IMR-90 (cell line): ENCODE results near the gene AKIRIN1. TPM values are rescaled to one million over a fixed set of nuclear protein-coding genes. Genes with fewer than 3 reads are reported as not detected.

Experiments
- ATAC-seq: fragments of 200-7000 bp; cut with Tn5 transposase; 2 replicates; pipeline ENCODE4 v1.9.1; 2020; ENCODE audit warnings: low read depth, mild to moderate bottlenecking, moderate library complexity
- BruUV-seq: library from RNA; stranded (reverse); fragments of 400-500 nt; replicated peaks from 2 replicates; lab custom pipeline; 2021; lab: Mats Ljungman, UMichigan
- CTCF ChIA-PET: fragments of 300-600 bp; formaldehyde crosslinking; extraction: SDS; loops from one replicate; lab custom pipeline; 2021; ENCODE audit warnings: antibody characterized with exemption; lab: Yijun Ruan, JAX
- POLR2A ChIA-PET: fragments of 300-600 bp; sonication (Branson Sonifier 250); formaldehyde crosslinking; loops from one replicate; lab custom pipeline; 2022; ENCODE audit warnings: antibody characterized with exemption; ENCODE audit not compliant: unreplicated experiment; lab: Charles Lee
- DNase-seq: peaks from one replicate; pipeline ENCODE4 v3.0.0; 2013
- H2AFZ ChIP-seq: replicated peaks from 2 replicates; pipeline ENCODE3; 2013; ENCODE audit warnings: low read length, mild to moderate bottlenecking; ENCODE audit not compliant: poor library complexity
- H2AK5ac ChIP-seq: 2 replicates; pipeline ENCODE4 v1.6.1; 2013; ENCODE audit warnings: low read depth, low read length, inconsistent platforms
- H2AK9ac ChIP-seq: replicated peaks from 2 replicates; pipeline ENCODE3; 2013; ENCODE audit warnings: mild to moderate bottlenecking, low read depth, low read length, moderate library complexity; ENCODE audit not compliant: poor library complexity
- H2BK120ac ChIP-seq: 2 replicates; pipeline ENCODE4 v1.6.1; 2013; ENCODE audit warnings: low read depth, low read length, inconsistent platforms
- H2BK15ac ChIP-seq: 3 replicates; pipeline ENCODE4 v1.6.1; 2013; ENCODE audit warnings: low read depth, low read length, inconsistent platforms
- H2BK20ac ChIP-seq: 2 replicates; pipeline ENCODE4 v1.6.1; 2013; ENCODE audit warnings: low read depth, mild to moderate bottlenecking, inconsistent platforms, low read length, moderate library complexity
- H2BK5ac ChIP-seq: 2 replicates; pipeline ENCODE4 v1.6.1; 2013; ENCODE audit warnings: mild to moderate bottlenecking, low read depth, low read length, inconsistent platforms; ENCODE audit not compliant: poor library complexity, severe bottlenecking
- H3K14ac ChIP-seq: replicated peaks from 2 replicates; pipeline ENCODE4 v1.6.1; 2013; ENCODE audit warnings: low read depth, low read length, inconsistent platforms
- H3K18ac ChIP-seq: 2 replicates; pipeline ENCODE4 v1.6.1; 2013; ENCODE audit warnings: low read depth, low read length, control low read depth
- H3K23ac ChIP-seq: 2 replicates; pipeline ENCODE4 v1.6.1; 2013; ENCODE audit warnings: low read depth, low read length, inconsistent platforms
- H3K27ac ChIP-seq: 2 replicates; pipeline ENCODE4 v1.5.1; 2013; ENCODE audit warnings: mild to moderate bottlenecking, control low read depth, low read length; ENCODE audit not compliant: insufficient read depth
- H3K27me3 ChIP-seq: 2 replicates; pipeline ENCODE4 v1.6.1; 2013; ENCODE audit warnings: low read length; ENCODE audit not compliant: control insufficient read depth, insufficient read depth
- H3K36me3 ChIP-seq: 2 replicates; pipeline ENCODE4 v1.6.1; 2013; ENCODE audit warnings: low read length, mixed read lengths; ENCODE audit not compliant: control insufficient read depth, insufficient read depth
- H3K4ac ChIP-seq: 2 replicates; pipeline ENCODE4 v1.6.1; 2013; ENCODE audit warnings: low read depth, low read length, inconsistent platforms
- H3K4me1 ChIP-seq: 2 replicates; pipeline ENCODE4 v1.6.1; 2013; ENCODE audit warnings: low read length, mixed read lengths; ENCODE audit not compliant: control insufficient read depth, insufficient read depth
- H3K4me2 ChIP-seq: 2 replicates; pipeline ENCODE4 v1.6.1; 2013; ENCODE audit warnings: low read depth, mild to moderate bottlenecking, control low read depth, low read length, moderate library complexity
- H3K4me3 ChIP-seq: 2 replicates; pipeline ENCODE4 v1.5.1; 2013; ENCODE audit warnings: low read depth, mild to moderate bottlenecking, control low read depth, low read length, moderate library complexity; ENCODE audit not compliant: insufficient read depth
- H3K56ac ChIP-seq: 2 replicates; pipeline ENCODE4 v1.6.1; 2013; ENCODE audit warnings: low read length, inconsistent platforms; ENCODE audit not compliant: insufficient read depth; ENCODE audit errors: extremely low read depth
- H3K79me1 ChIP-seq, 2 experiments: 2 replicates each; pipeline ENCODE4 v1.6.1; 2013; ENCODE audit warnings: low read length in 2 of 2, inconsistent platforms in 1 of 2, low read depth in 1 of 2
- H3K9ac ChIP-seq: 2 replicates; pipeline ENCODE4 v1.6.1; 2013; ENCODE audit warnings: low read depth, low read length, control low read depth
- H3K9me1 ChIP-seq: 2 replicates; pipeline ENCODE4 v1.6.1; 2013; ENCODE audit warnings: low read length, inconsistent platforms; ENCODE audit not compliant: insufficient read depth
- H3K9me3 ChIP-seq: 2 replicates; pipeline ENCODE4 v1.6.1; 2013; ENCODE audit warnings: low read length; ENCODE audit not compliant: control insufficient read depth, insufficient read depth
- H4K20me1 ChIP-seq: 2 replicates; pipeline ENCODE4 v1.6.1; 2013; ENCODE audit warnings: low read length, inconsistent platforms; ENCODE audit not compliant: insufficient read depth
- H4K5ac ChIP-seq: 2 replicates; pipeline ENCODE4 v1.6.1; 2013; ENCODE audit warnings: mild to moderate bottlenecking, low read depth, low read length, control low read depth
- H4K8ac ChIP-seq, 2 experiments: 2 replicates each; pipeline ENCODE4 v1.6.1; 2013; ENCODE audit warnings: low read depth in 2 of 2, low read length in 2 of 2, control low read depth in 1 of 2, inconsistent platforms in 1 of 2
- H4K91ac ChIP-seq: 2 replicates; pipeline ENCODE4 v1.6.1; 2013; ENCODE audit warnings: low read depth, low read length, inconsistent platforms; ENCODE audit not compliant: insufficient read depth
- BHLHE40 ChIP-seq: fragments of 150-350 bp; IDR thresholded peaks from 2 replicates; pipeline ENCODE4 v1.6.1; 2016; ENCODE audit warnings: mild to moderate bottlenecking, low read depth, low read length
- CEBPB ChIP-seq: IDR thresholded peaks from 2 replicates; pipeline ENCODE4 v1.6.1; 2012; ENCODE audit warnings: low read depth, low read length, improper control_type of control experiment
- CHD1 ChIP-seq: IDR thresholded peaks from 2 replicates; pipeline ENCODE4 v1.6.1; 2012; ENCODE audit warnings: low read depth, low read length, improper control_type of control experiment
- CTCF ChIP-seq: conservative IDR thresholded peaks from 2 replicates; pipeline ENCODE4 v1.5.1; 2012; ENCODE audit warnings: mild to moderate bottlenecking, low read depth, low read length, improper control_type of control experiment
- FOS ChIP-seq: fragments of 150-350 bp; IDR thresholded peaks from 2 replicates; pipeline ENCODE4 v1.6.1; 2016; ENCODE audit warnings: low read depth, low read length
- MAFK ChIP-seq: IDR thresholded peaks from 2 replicates; pipeline ENCODE4 v1.6.1; 2012; ENCODE audit warnings: low read depth, low read length, improper control_type of control experiment
- MAZ ChIP-seq: IDR thresholded peaks from 2 replicates; pipeline ENCODE4 v1.6.1; 2012; ENCODE audit warnings: low read depth, mild to moderate bottlenecking, low read length, improper control_type of control experiment, moderate library complexity, borderline replicate concordance
- MXI1 ChIP-seq: IDR thresholded peaks from 2 replicates; pipeline ENCODE4 v1.6.1; 2012; ENCODE audit warnings: low read depth, mild to moderate bottlenecking, low read length, moderate library complexity, borderline replicate concordance
- NFE2L2 ChIP-seq: fragments of 150-350 bp; IDR thresholded peaks from 2 replicates; pipeline ENCODE4 v1.6.1; 2016; ENCODE audit warnings: low read depth, mild to moderate bottlenecking, low read length
- POLR2A ChIP-seq: IDR thresholded peaks from 2 replicates; pipeline ENCODE4 v1.6.1; 2012; ENCODE audit warnings: mild to moderate bottlenecking, low read depth, low read length
- RAD21 ChIP-seq: IDR thresholded peaks from 2 replicates; pipeline ENCODE4 v1.6.1; 2012; ENCODE audit warnings: low read length, improper control_type of control experiment
- RCOR1 ChIP-seq: IDR thresholded peaks from 2 replicates; pipeline ENCODE4 v1.6.1; 2012; ENCODE audit warnings: mild to moderate bottlenecking, low read length, improper control_type of control experiment; ENCODE audit not compliant: insufficient replicate concordance
- RFX5 ChIP-seq: IDR thresholded peaks from 2 replicates; pipeline ENCODE4 v1.8.0; 2012; ENCODE audit warnings: low read depth, mild to moderate bottlenecking, low read length, moderate library complexity
- SMC3 ChIP-seq: fragments of 150-350 bp; IDR thresholded peaks from 2 replicates; pipeline ENCODE4 v1.6.1; 2016; ENCODE audit warnings: low read depth, mild to moderate bottlenecking, antibody characterized with exemption, low read length, moderate library complexity
- WGBS, 2 experiments: methylation state at CpG; one replicate each; pipeline versions ENCODE4 v1.1.5 to v1.1.7; 2013; ENCODE audit warnings: missing lambda C conversion rate in 2 of 2; ENCODE audit not compliant: insufficient read length in 1 of 2; ENCODE audit errors: extremely low coverage in 2 of 2; 5-methylcytosine and 5-hydroxymethylcytosine counted together
- dilution Hi-C: fragments of 300-500 bp; cut with HindIII; formaldehyde crosslinking; loops from one replicate; pipeline ENCODE4 v1.14.3; 2018; ENCODE audit warnings: low sequenced_read_pairs; ENCODE audit not compliant: unreplicated experiment
- in situ Hi-C: fragments of 300-500 bp; cut with MboI; formaldehyde crosslinking; loops from 3 replicates; pipeline ENCODE4 v1.14.3; 2019; ENCODE audit warnings: low sequenced_read_pairs, inconsistent platforms, mixed read lengths
- intact Hi-C: fragments of 100-400 bp; cut with micrococcal nuclease; formaldehyde crosslinking; loops from 2 replicates; pipeline ENCODE4 v1.10.0; 2022
- polyA plus RNA-seq, 3 experiments: library from polyadenylated mRNA; depleted of rRNA; stranded (reverse); fragments of >200 nt; gene quantifications; 2 replicates each; pipeline ENCODE4 v1.2.3, GENCODE V29; 2012; ENCODE audit warnings: low replicate concordance in 1 of 3
- total RNA-seq: library from RNA; depleted of rRNA; stranded (reverse); fragments of >200 nt; gene quantifications from 2 replicates; pipeline ENCODE4 v1.2.3, GENCODE V29; 2012
- TF ChIP-seq, protein P1 (sequence below): fragments of 150-350 bp; IDR thresholded peaks from 2 replicates; pipeline ENCODE4 v1.6.1; 2017; ENCODE audit warnings: mild to moderate bottlenecking, antibody characterized with exemption, low read length, low read depth
- TF ChIP-seq, protein P2 (sequence below): fragments of 150-350 bp; IDR thresholded peaks from 2 replicates; pipeline ENCODE4 v1.6.1; 2016; ENCODE audit warnings: low read depth, mild to moderate bottlenecking, low read length, moderate library complexity, borderline replicate concordance

The AKIRIN1 gene
- total and polyA plus RNA-seq, 2 of the 4 experiments (the other 2 are of a cell fraction): 42.5 to 44.2 TPM

DNA sequence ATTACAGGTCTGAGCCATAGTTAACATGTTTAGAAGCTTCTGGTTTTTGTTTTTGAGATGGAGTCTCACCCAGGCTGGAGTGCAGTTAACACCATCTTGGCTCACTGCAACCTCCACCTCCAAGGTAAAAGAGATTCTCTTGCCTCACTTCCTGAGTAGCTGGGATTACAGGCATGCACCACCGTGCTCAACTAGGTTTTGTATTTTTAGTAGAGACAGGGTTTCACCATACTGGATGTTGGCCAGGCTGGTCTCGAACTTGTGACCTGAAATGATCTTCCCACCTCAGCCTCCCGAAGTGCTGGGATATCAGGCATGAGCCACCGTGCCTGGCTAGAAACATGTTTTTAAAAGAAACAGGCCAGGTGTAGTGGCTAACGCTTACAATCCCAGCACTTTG, 45.6 kb downstream of the AKIRIN1 start:
- in situ Hi-C loops: no loop called here
- POLR2A ChIA-PET: interaction anchor here (0.7 kb wide), 1 partner anchor 1487 kb away, joined by 8 read pairs; no protein-coding TSS in a partner anchor

More for the DNA sequence above, 45.6 kb downstream of the AKIRIN1 start:
- H2BK5ac ChIP-seq: no peak overlapping the region
- no peak overlapping the region for H2BK120ac ChIP-seq
- no peak overlapping the region for H3K27ac ChIP-seq
- no peak overlapping the region for H3K23ac ChIP-seq
- H2AFZ ChIP-seq: no peak overlapping the region
- H3K4ac ChIP-seq: no peak overlapping the region
- H4K91ac ChIP-seq: no peak overlapping the region
- no peak overlapping the region for H3K9ac ChIP-seq
- no peak overlapping the region for H4K8ac ChIP-seq
- H3K36me3 ChIP-seq: peaks cover 38% of the 10 kb centered on the region
- ATAC-seq (no peak), DNase-seq (no peak)
- peaks cover 8 to 12% of the 10 kb centered on the region in 2 experiments for H3K79me1 ChIP-seq
- CTCF ChIA-PET: no interaction called here
- H2BK20ac ChIP-seq: no peak overlapping the region
- TF ChIP-seq RFX5 (no peak), FOS (no peak), MAFK (no peak), SMC3 (no peak), MXI1 (no peak), NFE2L2 (no peak), CHD1 (no peak), POLR2A (no peak), BHLHE40 (no peak), MAZ (no peak), CTCF (no peak), CEBPB (no peak), RCOR1 (no peak), RAD21 (no peak)
- TF ChIP-seq, protein P1, sequence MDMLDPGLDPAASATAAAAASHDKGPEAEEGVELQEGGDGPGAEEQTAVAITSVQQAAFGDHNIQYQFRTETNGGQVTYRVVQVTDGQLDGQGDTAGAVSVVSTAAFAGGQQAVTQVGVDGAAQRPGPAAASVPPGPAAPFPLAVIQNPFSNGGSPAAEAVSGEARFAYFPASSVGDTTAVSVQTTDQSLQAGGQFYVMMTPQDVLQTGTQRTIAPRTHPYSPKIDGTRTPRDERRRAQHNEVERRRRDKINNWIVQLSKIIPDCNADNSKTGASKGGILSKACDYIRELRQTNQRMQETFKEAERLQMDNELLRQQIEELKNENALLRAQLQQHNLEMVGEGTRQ: no peak
- TF ChIP-seq, protein P2, sequence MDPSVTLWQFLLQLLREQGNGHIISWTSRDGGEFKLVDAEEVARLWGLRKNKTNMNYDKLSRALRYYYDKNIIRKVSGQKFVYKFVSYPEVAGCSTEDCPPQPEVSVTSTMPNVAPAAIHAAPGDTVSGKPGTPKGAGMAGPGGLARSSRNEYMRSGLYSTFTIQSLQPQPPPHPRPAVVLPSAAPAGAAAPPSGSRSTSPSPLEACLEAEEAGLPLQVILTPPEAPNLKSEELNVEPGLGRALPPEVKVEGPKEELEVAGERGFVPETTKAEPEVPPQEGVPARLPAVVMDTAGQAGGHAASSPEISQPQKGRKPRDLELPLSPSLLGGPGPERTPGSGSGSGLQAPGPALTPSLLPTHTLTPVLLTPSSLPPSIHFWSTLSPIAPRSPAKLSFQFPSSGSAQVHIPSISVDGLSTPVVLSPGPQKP: no peak
- no peak overlapping the region for H2AK5ac ChIP-seq
- no peak overlapping the region for H4K5ac ChIP-seq
- no peak overlapping the region for H3K18ac ChIP-seq
- H2AK9ac ChIP-seq: no peak overlapping the region
- H3K4me2 ChIP-seq: no peak overlapping the region
- no peak overlapping the region for H3K14ac ChIP-seq
- H3K27me3 ChIP-seq: no peaks in the 10 kb centered on the region
- BruUV-seq: no TSS peak
- H3K9me3 ChIP-seq: no peaks in the 10 kb centered on the region
- WGBS, 2 experiments: 100% methylated on average over 1 of the region's 5 CpGs; no CpG with 5 or more reads in 1 of the 2 experiments
- peaks cover 6% of the 10 kb centered on the region for H4K20me1 ChIP-seq
- H3K4me3 ChIP-seq: no peak overlapping the region
- H3K56ac ChIP-seq: no peak overlapping the region
- no peaks in the 10 kb centered on the region for H3K9me1 ChIP-seq
- intact Hi-C loops: no loop called here
- dilution Hi-C loops: no loop called here
- no peaks in the 10 kb centered on the region for H3K4me1 ChIP-seq
- H2BK15ac ChIP-seq: no peak overlapping the region
